ENCODE results near the gene FAM219B.
"Not testable (repeated sequence)": the region's sequence is repeated elsewhere in the genome, so short reads cannot be mapped to it uniquely, and the experiment has no call there.

The FAM219B gene

GRCh38 chr15:74903676-74904075 is 3.0 kb downstream of the FAM219B start:
- no peak for DNase-seq (ENCODE audit: low spot score)

GRCh38 chr15:74902295-74903075 is 4.2 kb downstream of the FAM219B start:
- no peak for DNase-seq (ENCODE audit: low spot score)

- peak; percentile 84 for DNase-seq (ENCODE audit: low spot score)
Measured at GRCh38 chr15:74901612-74902063, 5.0 kb downstream of the FAM219B start.

- DNase-seq (ENCODE audit: low spot score) = no peak
Measured at GRCh38 chr15:74897300-74897701, 9.3 kb downstream of the FAM219B start.

- DNase-seq (ENCODE audit: low spot score) = no peak
Measured at GRCh38 chr15:74896316-74896715, 10.3 kb downstream of the FAM219B start.

- no peak for DNase-seq (ENCODE audit: low spot score)
Measured at GRCh38 chr15:74895830-74896229, 10.8 kb downstream of the FAM219B start.

- DNase-seq (ENCODE audit: low spot score) = not testable (repeated sequence)
Measured at GRCh38 chr15:74894383-74894782, 12.3 kb downstream of the FAM219B start.

- DNase-seq (ENCODE audit: low spot score) = no peak
Measured at GRCh38 chr15:74893627-74894026, 13.0 kb downstream of the FAM219B start.

GRCh38 chr15:74892931-74893330 is 13.7 kb downstream of the FAM219B start:
- no peak for DNase-seq (ENCODE audit: low spot score)

GRCh38 chr15:74892313-74892712 is 14.3 kb downstream of the FAM219B start:
- DNase-seq (ENCODE audit: low spot score) = no peak

- no peak for DNase-seq (ENCODE audit: low spot score)
Measured at GRCh38 chr15:74891469-74891868, 15.2 kb downstream of the FAM219B start.

- DNase-seq (ENCODE audit: low spot score) = no peak
Measured at GRCh38 chr15:74890665-74890960, 16.0 kb downstream of the FAM219B start.

GRCh38 chr15:74889883-74890664 is 16.6 kb downstream of the FAM219B start, which contains the start of gene MPI:
TSS of gene MPI (plus strand) at chr15:74890042. CDS start at chr15:74890074, 32 bp downstream.
- DNase-seq (ENCODE audit: low spot score) = peak; percentile 96

GRCh38 chr15:74889390-74889882 is 17.2 kb downstream of the FAM219B start:
- peak; percentile 66 for DNase-seq (ENCODE audit: low spot score)

- DNase-seq (ENCODE audit: low spot score) = no peak
Measured at GRCh38 chr15:74888716-74889115, 17.9 kb downstream of the FAM219B start.

- not testable (repeated sequence) for DNase-seq (ENCODE audit: low spot score)
Measured at GRCh38 chr15:74887537-74888193, 19.0 kb downstream of the FAM219B start.

- DNase-seq (ENCODE audit: low spot score) = no peak
Measured at GRCh38 chr15:74885461-74885860, 21.2 kb downstream of the FAM219B start.

- peak; percentile 46 for DNase-seq (ENCODE audit: low spot score)
Measured at GRCh38 chr15:74884428-74885223, 22.0 kb downstream of the FAM219B start.

GRCh38 chr15:74882528-74882927 is 24.1 kb downstream of the FAM219B start:
- no peak for DNase-seq (ENCODE audit: low spot score)

- no peak for DNase-seq (ENCODE audit: low spot score)
Measured at GRCh38 chr15:74878273-74878672, 28.4 kb downstream of the FAM219B start.

GRCh38 chr15:74873756-74874424 is 32.8 kb downstream of the FAM219B start:
- peak; percentile 41 for DNase-seq (ENCODE audit: low spot score)
